Measurements from ENCODE around the gene MVK.

DNA sequence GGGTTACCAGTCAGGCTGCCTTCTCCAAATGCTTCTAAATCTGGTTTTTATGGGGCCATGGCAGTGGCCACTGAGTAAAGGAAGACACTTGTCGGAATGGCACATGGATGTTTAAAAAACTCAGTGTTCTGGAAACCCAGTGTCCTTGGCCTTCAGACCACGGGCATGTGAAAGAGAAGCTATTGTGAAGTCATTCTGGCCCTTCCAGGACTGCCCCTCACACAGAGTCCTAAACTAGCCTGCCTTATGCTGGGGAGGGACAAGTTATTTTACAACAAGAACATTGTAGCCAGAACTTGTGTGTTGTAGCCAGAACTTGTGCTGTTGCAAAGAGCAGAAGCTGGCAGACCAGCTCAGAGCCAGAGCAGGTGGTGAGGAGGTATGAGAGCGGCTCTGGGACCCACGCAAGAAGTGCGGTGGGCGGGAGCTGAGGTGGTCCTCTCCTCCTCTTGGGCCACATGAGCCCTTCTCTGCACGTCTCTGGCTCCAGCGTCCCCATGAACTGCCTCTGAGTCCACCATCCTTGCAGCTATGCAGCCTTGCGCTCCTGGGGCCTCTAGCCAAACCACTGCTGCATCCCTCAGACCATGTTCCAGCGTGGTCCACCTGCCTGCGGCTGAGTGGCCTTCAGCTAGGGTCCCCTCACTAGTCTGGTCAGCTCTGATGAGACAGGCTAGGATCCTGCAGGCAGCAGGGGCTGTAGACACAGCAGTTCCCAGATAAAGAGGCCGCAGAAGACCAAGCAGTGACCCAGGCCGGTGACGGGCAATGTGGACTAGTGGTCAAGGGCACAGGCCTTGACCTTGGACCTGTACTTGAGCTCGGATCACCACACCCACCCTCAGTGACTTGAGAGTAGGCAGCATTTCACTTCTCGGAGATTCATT is 32.8 kb upstream of the MVK start:
- TF ChIP-seq, protein P1, sequence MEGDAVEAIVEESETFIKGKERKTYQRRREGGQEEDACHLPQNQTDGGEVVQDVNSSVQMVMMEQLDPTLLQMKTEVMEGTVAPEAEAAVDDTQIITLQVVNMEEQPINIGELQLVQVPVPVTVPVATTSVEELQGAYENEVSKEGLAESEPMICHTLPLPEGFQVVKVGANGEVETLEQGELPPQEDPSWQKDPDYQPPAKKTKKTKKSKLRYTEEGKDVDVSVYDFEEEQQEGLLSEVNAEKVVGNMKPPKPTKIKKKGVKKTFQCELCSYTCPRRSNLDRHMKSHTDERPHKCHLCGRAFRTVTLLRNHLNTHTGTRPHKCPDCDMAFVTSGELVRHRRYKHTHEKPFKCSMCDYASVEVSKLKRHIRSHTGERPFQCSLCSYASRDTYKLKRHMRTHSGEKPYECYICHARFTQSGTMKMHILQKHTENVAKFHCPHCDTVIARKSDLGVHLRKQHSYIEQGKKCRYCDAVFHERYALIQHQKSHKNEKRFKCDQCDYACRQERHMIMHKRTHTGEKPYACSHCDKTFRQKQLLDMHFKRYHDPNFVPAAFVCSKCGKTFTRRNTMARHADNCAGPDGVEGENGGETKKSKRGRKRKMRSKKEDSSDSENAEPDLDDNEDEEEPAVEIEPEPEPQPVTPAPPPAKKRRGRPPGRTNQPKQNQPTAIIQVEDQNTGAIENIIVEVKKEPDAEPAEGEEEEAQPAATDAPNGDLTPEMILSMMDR (IDR thresholded peaks at IDR 0.05), result no peak
- no peak for TF ChIP-seq POLR2A (IDR thresholded peaks at IDR 0.05)
- no peak for TF ChIP-seq EP300 (IDR thresholded peaks at IDR 0.05)
